Esophagus squamous epithelium (tissue), 4 donors: Measurements from ENCODE around the gene PAPOLG.

Source experiments
- POLR2A ChIP-seq, 4 donors: fragments of 450-650 bp; IDR thresholded peaks; one replicate each; pipeline ENCODE4 v1.6.1; 2017; ENCODE audit warnings: antibody characterized with exemption in 4 of 4, mild to moderate bottlenecking in 4 of 4, moderate library complexity in 3 of 4
- TF ChIP-seq, protein P1 (sequence below), 6 experiments: fragments of 450-650 bp in 4 of 6; fragments of 200-600 bp in 2 of 6; sonication (generic) in 2 of 6; IDR thresholded peaks; one replicate each; pipeline ENCODE4 v1.5.1; 2016 to 2019; ENCODE audit warnings: antibody characterized with exemption in 6 of 6, mild to moderate bottlenecking in 4 of 6, moderate library complexity in 4 of 6

DNA sequence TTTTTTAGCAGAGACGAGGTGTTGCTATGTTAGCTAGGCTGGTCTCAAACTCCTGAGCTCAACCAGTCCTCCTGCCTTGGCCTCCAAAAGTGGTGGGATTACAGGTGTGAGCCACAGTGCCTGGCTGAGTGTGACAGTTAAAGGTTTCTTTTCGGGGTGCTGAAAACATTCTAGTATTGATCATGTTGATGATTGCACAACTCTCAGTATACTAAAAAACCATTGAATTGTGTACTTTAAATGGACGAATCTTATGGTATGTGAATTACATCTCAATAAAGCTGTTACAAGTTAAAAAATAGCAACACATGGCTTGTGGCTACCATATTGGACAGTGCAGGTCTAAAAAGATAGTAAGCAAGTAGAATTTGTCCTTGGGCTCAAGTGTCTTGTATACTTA, 22.3 kb downstream of the PAPOLG start:
- TF ChIP-seq, protein P1, sequence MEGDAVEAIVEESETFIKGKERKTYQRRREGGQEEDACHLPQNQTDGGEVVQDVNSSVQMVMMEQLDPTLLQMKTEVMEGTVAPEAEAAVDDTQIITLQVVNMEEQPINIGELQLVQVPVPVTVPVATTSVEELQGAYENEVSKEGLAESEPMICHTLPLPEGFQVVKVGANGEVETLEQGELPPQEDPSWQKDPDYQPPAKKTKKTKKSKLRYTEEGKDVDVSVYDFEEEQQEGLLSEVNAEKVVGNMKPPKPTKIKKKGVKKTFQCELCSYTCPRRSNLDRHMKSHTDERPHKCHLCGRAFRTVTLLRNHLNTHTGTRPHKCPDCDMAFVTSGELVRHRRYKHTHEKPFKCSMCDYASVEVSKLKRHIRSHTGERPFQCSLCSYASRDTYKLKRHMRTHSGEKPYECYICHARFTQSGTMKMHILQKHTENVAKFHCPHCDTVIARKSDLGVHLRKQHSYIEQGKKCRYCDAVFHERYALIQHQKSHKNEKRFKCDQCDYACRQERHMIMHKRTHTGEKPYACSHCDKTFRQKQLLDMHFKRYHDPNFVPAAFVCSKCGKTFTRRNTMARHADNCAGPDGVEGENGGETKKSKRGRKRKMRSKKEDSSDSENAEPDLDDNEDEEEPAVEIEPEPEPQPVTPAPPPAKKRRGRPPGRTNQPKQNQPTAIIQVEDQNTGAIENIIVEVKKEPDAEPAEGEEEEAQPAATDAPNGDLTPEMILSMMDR (IDR thresholded peaks at IDR 0.05), result no peak
- TF ChIP-seq POLR2A (IDR thresholded peaks at IDR 0.05), result no peak
